ENCODE data around the gene SLC4A5.

DNA sequence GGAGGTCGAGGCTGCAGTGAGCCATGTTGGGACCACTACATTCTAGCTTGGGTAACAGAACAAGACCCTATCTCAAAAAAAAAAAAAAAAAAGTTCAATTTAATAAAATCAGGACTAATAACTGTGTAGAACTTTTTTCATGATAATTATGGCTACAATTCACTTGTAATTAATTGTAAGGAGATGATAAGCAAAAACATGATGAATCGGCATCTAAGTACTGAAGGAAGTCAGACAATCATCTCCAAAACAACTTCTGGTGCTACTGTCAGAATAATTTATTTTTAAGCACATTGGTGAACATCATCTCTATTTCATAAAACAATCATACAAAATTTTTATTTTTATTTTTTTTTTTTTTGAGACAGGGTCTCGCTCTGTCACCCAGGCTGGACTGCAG lies 154.5 kb downstream of the SLC4A5 start:
- TF ChIP-seq POLR2A (IDR thresholded peaks at IDR 0.05) (no peak), EP300 (IDR thresholded peaks at IDR 0.05) (no peak)
- TF ChIP-seq, protein P1, sequence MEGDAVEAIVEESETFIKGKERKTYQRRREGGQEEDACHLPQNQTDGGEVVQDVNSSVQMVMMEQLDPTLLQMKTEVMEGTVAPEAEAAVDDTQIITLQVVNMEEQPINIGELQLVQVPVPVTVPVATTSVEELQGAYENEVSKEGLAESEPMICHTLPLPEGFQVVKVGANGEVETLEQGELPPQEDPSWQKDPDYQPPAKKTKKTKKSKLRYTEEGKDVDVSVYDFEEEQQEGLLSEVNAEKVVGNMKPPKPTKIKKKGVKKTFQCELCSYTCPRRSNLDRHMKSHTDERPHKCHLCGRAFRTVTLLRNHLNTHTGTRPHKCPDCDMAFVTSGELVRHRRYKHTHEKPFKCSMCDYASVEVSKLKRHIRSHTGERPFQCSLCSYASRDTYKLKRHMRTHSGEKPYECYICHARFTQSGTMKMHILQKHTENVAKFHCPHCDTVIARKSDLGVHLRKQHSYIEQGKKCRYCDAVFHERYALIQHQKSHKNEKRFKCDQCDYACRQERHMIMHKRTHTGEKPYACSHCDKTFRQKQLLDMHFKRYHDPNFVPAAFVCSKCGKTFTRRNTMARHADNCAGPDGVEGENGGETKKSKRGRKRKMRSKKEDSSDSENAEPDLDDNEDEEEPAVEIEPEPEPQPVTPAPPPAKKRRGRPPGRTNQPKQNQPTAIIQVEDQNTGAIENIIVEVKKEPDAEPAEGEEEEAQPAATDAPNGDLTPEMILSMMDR (IDR thresholded peaks at IDR 0.05), result no peak
